ENCODE results near the gene CBARP. TPM values are rescaled to one million over a fixed set of nuclear protein-coding genes. Genes with fewer than 3 reads are reported as not detected.

The CBARP gene
- polyA plus RNA-seq, 1 experiment = 1.6 TPM

DNA sequence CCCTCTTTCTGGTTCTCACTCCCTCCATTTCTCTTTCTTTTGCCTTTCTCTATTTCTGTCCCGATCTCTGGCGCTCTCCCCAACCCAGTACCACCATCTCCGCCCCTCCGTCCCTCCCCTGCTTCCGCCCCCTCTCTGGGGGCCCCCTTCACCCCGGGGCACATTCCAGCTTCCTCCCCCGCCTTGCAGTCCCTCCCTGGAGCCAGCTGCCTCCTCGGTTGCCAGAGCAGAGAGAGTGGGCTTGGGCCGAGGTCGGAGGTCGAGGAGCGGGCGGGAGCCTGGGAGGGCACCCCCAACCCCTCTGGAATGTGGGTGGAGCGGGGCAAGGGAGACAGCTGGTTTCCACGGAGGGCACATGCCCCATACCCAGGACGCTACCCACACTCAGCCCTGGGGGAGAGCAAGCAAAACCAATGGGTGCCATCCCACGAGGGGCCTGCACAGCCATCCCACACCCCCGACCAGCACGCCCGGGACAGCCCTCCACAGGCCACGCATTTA, 24.9 kb upstream of the CBARP start:
- POLR2A ChIA-PET = no interaction called here
- DNase-seq (ENCODE audit: low read depth) = no peak
- CTCF ChIA-PET = interaction anchor here (1.0 to 12.8 kb wide), 3 partner anchors 10 to 19 kb away, joined by 3 to 437 read pairs (median 11); partner anchors contain the start of gene ATP5F1D

DNA sequence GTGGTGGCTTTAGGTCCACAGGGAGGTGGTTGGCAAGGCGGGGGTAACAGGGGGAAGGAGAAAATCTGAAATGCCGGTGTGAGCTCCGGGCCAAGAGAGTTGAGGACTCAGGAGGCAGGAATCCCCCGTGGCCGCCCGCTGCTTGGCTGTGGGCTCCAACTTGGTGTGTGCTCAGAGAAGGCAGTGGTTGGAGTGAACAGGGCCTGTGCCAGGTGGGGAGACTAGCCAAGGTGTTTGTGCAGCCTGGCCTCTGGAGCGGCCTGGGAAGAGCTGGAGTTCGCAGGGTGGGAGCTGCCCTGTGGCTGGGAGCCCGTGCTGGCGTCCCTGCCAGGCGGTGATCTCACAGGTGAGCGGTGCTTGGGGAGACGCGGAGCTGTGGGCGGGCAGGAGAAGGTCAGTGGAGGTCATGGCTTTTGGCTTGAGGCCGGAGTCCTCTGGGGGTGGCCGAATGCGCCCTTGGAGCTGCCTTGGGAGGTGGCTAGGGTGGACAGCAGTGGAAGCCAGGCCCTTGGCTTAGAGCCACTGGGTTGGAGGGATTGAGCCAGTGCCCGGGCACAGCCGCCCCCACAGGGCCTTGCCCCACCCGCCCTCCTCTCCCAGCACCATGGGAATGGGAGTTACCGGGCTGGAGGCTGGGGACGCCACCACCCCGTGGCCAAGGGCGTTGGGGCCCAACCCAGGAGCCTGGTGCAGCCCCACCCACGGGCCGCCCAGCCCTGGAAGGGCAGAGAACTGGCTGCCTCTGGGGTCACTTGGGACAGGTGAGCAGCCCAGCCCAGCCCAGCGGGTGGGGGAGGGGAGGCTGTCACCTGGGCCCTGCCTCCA, 24.2 kb upstream of the CBARP start:
- Histone ChIP-seq H3K27me3 (ENCODE audit: control insufficient read depth, insufficient read depth, low read length) (no peaks in the 10 kb centered on the region), H3K36me3 (ENCODE audit: control insufficient read depth, insufficient read depth, low read length) (peaks cover 14% of the 10 kb centered on the region), H3K4me3 (ENCODE audit: low read depth, low read length) (peak overlapping the region; percentile 64)
- no peak for DNase-seq (ENCODE audit: low read depth)
- POLR2A ChIA-PET = no interaction called here
- CTCF ChIA-PET = interaction anchor here (1.7 to 12.8 kb wide), 2 partner anchors 9 to 18 kb away, joined by 11 to 437 read pairs; partner anchors contain the start of gene ATP5F1D
- TF ChIP-seq CTCF (IDR thresholded peaks at IDR 0.05; ENCODE audit: insufficient read depth, low read depth, low read length) = 0 out of 2 replicates have a peak, but pooled peaks have one; percentile 4

More for the DNA sequence above, 24.9 kb upstream of the CBARP start:
- Histone ChIP-seq H3K4me3 (ENCODE audit: low read depth, low read length) (peak overlapping the region; percentile 17), H3K36me3 (ENCODE audit: control insufficient read depth, insufficient read depth, low read length) (peaks cover 9% of the 10 kb centered on the region), H3K27me3 (ENCODE audit: control insufficient read depth, insufficient read depth, low read length) (no peaks in the 10 kb centered on the region)
- TF ChIP-seq CTCF (IDR thresholded peaks at IDR 0.05; ENCODE audit: insufficient read depth, low read depth, low read length) = no peak

DNA sequence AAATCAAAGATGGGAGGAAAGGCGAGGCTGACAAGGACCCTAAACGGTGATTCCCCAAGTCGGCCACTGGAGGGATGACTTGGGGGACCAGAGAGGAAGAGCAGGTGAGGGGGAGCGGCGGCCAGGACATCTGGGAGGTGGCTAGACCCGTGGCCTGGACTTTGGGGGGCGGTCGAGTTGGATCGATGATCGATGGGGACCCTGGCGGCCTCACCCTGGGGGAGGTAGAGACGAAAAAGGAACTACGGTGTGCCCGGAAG, 23.7 kb upstream of the CBARP start:
- no peak for DNase-seq (ENCODE audit: low read depth)
- POLR2A ChIA-PET = no interaction called here
- H3K27me3 ChIP-seq (ENCODE audit: control insufficient read depth, insufficient read depth, low read length) = no peaks in the 10 kb centered on the region
- peak overlapping the region; percentile 64 for H3K4me3 ChIP-seq (ENCODE audit: low read depth, low read length)
- CTCF ChIA-PET = interaction anchor here (1.7 to 12.8 kb wide), 2 partner anchors 8 to 18 kb away, joined by 11 to 437 read pairs; partner anchors contain the start of gene ATP5F1D
- peaks cover 20% of the 10 kb centered on the region for H3K36me3 ChIP-seq (ENCODE audit: control insufficient read depth, insufficient read depth, low read length)
- no peak for TF ChIP-seq CTCF (IDR thresholded peaks at IDR 0.05; ENCODE audit: insufficient read depth, low read depth, low read length)

GRCh38 chr19:1260749-1261537, 23.1 kb upstream of the CBARP start:
- Histone ChIP-seq H3K36me3 (ENCODE audit: control insufficient read depth, insufficient read depth, low read length) (peaks cover 22% of the 10 kb centered on the region), H3K27me3 (ENCODE audit: control insufficient read depth, insufficient read depth, low read length) (no peaks in the 10 kb centered on the region), H3K4me3 (ENCODE audit: low read depth, low read length) (peak overlapping the region; percentile 64)
- no peak for DNase-seq (ENCODE audit: low read depth)
- ChIA-PET CTCF (interaction anchor here (1.7 to 12.8 kb wide), 2 partner anchors 8 to 17 kb away, joined by 11 to 437 read pairs; partner anchors contain the start of gene ATP5F1D), POLR2A (interaction anchor here (1.0 kb wide), 1 partner anchor 8 kb away, joined by 6 read pairs; the partner anchor contains the start of gene CIRBP)
- no peak for TF ChIP-seq CTCF (IDR thresholded peaks at IDR 0.05; ENCODE audit: insufficient read depth, low read depth, low read length)
